ENCODE data around the gene FTCDNL1. TPM values are rescaled to one million over a fixed set of nuclear protein-coding genes. Genes with fewer than 3 reads are reported as not detected.

FTCDNL1 gene
- total RNA-seq, 1 experiment from 2014 or later: 0.11 TPM

- POLR2A ChIA-PET (ENCODE audit: unreplicated experiment): interaction anchor here (0.7 kb wide), 1 partner anchor 1380 kb away, joined by 4 read pairs; no protein-coding TSS in a partner anchor
- TF ChIP-seq EZH2 (IDR thresholded peaks at IDR 0.05; ENCODE audit: low read length, unreplicated experiment): no peak
- TF ChIP-seq, protein P1, sequence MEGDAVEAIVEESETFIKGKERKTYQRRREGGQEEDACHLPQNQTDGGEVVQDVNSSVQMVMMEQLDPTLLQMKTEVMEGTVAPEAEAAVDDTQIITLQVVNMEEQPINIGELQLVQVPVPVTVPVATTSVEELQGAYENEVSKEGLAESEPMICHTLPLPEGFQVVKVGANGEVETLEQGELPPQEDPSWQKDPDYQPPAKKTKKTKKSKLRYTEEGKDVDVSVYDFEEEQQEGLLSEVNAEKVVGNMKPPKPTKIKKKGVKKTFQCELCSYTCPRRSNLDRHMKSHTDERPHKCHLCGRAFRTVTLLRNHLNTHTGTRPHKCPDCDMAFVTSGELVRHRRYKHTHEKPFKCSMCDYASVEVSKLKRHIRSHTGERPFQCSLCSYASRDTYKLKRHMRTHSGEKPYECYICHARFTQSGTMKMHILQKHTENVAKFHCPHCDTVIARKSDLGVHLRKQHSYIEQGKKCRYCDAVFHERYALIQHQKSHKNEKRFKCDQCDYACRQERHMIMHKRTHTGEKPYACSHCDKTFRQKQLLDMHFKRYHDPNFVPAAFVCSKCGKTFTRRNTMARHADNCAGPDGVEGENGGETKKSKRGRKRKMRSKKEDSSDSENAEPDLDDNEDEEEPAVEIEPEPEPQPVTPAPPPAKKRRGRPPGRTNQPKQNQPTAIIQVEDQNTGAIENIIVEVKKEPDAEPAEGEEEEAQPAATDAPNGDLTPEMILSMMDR (conservative IDR thresholded peaks at IDR 0.05; ENCODE audit: low read depth, low read length): no peak
- Histone ChIP-seq H4K20me1 (ENCODE audit: low read length) (no peaks in the 10 kb centered on the region), H3K4me1 (ENCODE audit: insufficient read depth, low read length) (no peaks in the 10 kb centered on the region), H3K9me2 (replicated peaks; ENCODE audit: low read length) (no peaks in the 10 kb centered on the region), H3K27me3 (ENCODE audit: low read length) (peaks cover 19% of the 10 kb centered on the region), H3K4me3 (ENCODE audit: low read length) (no peak overlapping the region), H3K36me3 (ENCODE audit: low read depth, low read length) (no peaks in the 10 kb centered on the region), H3K4me2 (ENCODE audit: low read length) (no peak overlapping the region), H3K9me3 (ENCODE audit: low read length) (no peaks in the 10 kb centered on the region), H3F3A (ENCODE audit: low read length, unreplicated experiment) (no peaks in the 10 kb centered on the region), H3K79me2 (ENCODE audit: low read length) (no peaks in the 10 kb centered on the region), H3K9ac (ENCODE audit: low read length) (no peak overlapping the region), H3K27ac (ENCODE audit: low read length) (no peak overlapping the region), H2AFZ (ENCODE audit: low read length) (no peak overlapping the region)
- DNase-seq: peak; percentile 33
- peak; percentile 76 for ATAC-seq
- BruUV-seq (replicated peaks): no TSS peak
- CTCF ChIA-PET: no interaction called here
- intact Hi-C loops (cut with micrococcal nuclease): no loop called here
Observed at GRCh38 chr2:199778655-199779054, 72.3 kb downstream of the FTCDNL1 start.

DNA sequence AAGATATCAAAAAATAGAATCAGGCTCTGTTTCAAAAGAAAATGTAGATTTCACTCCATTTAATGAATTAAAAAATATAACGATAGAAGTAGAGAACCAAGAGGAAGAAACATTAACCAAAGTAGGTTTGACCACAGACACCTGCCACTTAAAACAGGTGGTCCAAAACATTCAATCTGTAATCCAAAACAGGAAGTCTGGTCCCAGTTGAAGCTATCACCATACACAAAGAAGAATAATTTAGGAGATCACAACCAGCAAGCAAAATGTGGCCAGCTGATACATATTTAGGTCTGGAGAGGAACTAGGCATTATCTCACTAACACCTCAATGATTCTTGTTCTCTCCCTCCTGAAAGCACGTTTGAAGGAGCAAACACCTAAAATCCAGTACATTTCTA, 73.1 kb downstream of the FTCDNL1 start:
- H3F3A ChIP-seq (ENCODE audit: low read length, unreplicated experiment): no peaks in the 10 kb centered on the region
- no peaks in the 10 kb centered on the region for H3K36me3 ChIP-seq (ENCODE audit: low read depth, low read length)
- CTCF ChIA-PET: no interaction called here
- peaks cover 17% of the 10 kb centered on the region for H3K27me3 ChIP-seq (ENCODE audit: low read length)
- BruUV-seq (replicated peaks): no TSS peak
- H3K4me2 ChIP-seq (ENCODE audit: low read length): no peak overlapping the region
- ATAC-seq (no peak), DNase-seq (no peak)
- no peak overlapping the region for H3K9ac ChIP-seq (ENCODE audit: low read length)
- no peaks in the 10 kb centered on the region for H4K20me1 ChIP-seq (ENCODE audit: low read length)
- intact Hi-C loops (cut with micrococcal nuclease): no loop called here
- TF ChIP-seq, protein P1 (conservative IDR thresholded peaks at IDR 0.05; ENCODE audit: low read depth, low read length): no peak
- no peak for TF ChIP-seq EZH2 (IDR thresholded peaks at IDR 0.05; ENCODE audit: low read length, unreplicated experiment)
- no peak overlapping the region for H2AFZ ChIP-seq (ENCODE audit: low read length)
- H3K27ac ChIP-seq (ENCODE audit: low read length): no peak overlapping the region
- H3K9me2 ChIP-seq (replicated peaks; ENCODE audit: low read length): no peaks in the 10 kb centered on the region
- H3K4me1 ChIP-seq (ENCODE audit: insufficient read depth, low read length): no peaks in the 10 kb centered on the region
- H3K9me3 ChIP-seq (ENCODE audit: low read length): no peaks in the 10 kb centered on the region
- no peaks in the 10 kb centered on the region for H3K79me2 ChIP-seq (ENCODE audit: low read length)
- POLR2A ChIA-PET (ENCODE audit: unreplicated experiment): no interaction called here
- no peak overlapping the region for H3K4me3 ChIP-seq (ENCODE audit: low read length)

- no peak for ATAC-seq
- no TSS peak for BruUV-seq (replicated peaks)
- intact Hi-C loops (cut with micrococcal nuclease): no loop called here
- Histone ChIP-seq H3K79me2 (ENCODE audit: low read length) (no peaks in the 10 kb centered on the region), H3K27me3 (ENCODE audit: low read length) (peaks cover 17% of the 10 kb centered on the region), H3K4me3 (ENCODE audit: low read length) (no peak overlapping the region), H3F3A (ENCODE audit: low read length, unreplicated experiment) (no peaks in the 10 kb centered on the region), H3K27ac (ENCODE audit: low read length) (no peak overlapping the region), H3K9ac (ENCODE audit: low read length) (no peak overlapping the region), H3K4me2 (ENCODE audit: low read length) (no peak overlapping the region), H2AFZ (ENCODE audit: low read length) (no peak overlapping the region), H3K36me3 (ENCODE audit: low read depth, low read length) (no peaks in the 10 kb centered on the region), H3K9me2 (replicated peaks; ENCODE audit: low read length) (no peaks in the 10 kb centered on the region), H3K9me3 (ENCODE audit: low read length) (no peaks in the 10 kb centered on the region), H3K4me1 (ENCODE audit: insufficient read depth, low read length) (no peaks in the 10 kb centered on the region), H4K20me1 (ENCODE audit: low read length) (no peaks in the 10 kb centered on the region)
- ChIA-PET POLR2A (ENCODE audit: unreplicated experiment) (no interaction called here), CTCF (no interaction called here)
- no peak for DNase-seq
- TF ChIP-seq, protein P1 (conservative IDR thresholded peaks at IDR 0.05; ENCODE audit: low read depth, low read length): no peak
Observed at GRCh38 chr2:199777315-199777714, 73.7 kb downstream of the FTCDNL1 start.

Data from PC-3 (cell line).